Neuron (in vitro differentiated cells): ENCODE data around the gene PRSS2.
"Not testable (repeated sequence)": the region's sequence is repeated elsewhere in the genome, so short reads cannot be mapped to it uniquely, and the experiment has no call there.

Experiments
- H2AFZ ChIP-seq: one replicate; pipeline ENCODE4 v1.6.1; 2013; ENCODE audit warnings: low read depth, mild to moderate bottlenecking, inconsistent platforms, low read length, moderate library complexity
- H3K27me3 ChIP-seq: one replicate; pipeline ENCODE4 v1.6.1; 2013; ENCODE audit warnings: low read length; ENCODE audit not compliant: insufficient read depth
- H3K36me3 ChIP-seq: one replicate; pipeline ENCODE4 v1.6.1; 2013; ENCODE audit warnings: low read length; ENCODE audit not compliant: insufficient read depth
- H3K4me1 ChIP-seq: one replicate; pipeline ENCODE4 v1.6.1; 2013; ENCODE audit warnings: low read length; ENCODE audit not compliant: insufficient read depth
- H3K4me3 ChIP-seq: 2 replicates; pipeline ENCODE4 v1.5.1; 2013; ENCODE audit warnings: mild to moderate bottlenecking, low read length, moderate library complexity
- H3K9me3 ChIP-seq: one replicate; pipeline ENCODE4 v1.6.1; 2013; ENCODE audit warnings: low read length

Gene PRSS2

DNA sequence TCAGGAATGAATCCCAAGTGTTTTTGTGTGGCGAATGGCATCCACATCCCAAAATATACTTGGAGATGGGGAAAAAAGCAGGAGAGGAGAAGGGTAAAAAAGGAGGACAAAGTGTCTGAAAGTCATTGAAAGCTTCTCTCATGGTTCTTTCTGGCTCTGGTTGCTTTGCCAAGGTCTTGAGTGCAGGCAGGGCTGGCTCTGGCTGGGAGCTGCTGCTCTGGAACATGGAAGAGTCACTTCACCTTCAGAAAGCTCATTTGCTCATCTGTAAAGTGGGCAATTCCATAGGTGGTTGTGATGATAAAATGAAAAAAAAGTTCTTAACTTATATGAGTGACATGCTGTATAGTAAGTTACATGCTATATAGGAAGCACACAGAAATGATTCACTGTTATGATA is 2.9 kb upstream of the PRSS2 start:
- H3K27me3 ChIP-seq: no peaks in the 10 kb centered on the region
- no peaks in the 10 kb centered on the region for H3K36me3 ChIP-seq
- H3K4me1 ChIP-seq: no peaks in the 10 kb centered on the region
- H3K9me3 ChIP-seq: no peaks in the 10 kb centered on the region
- no peak overlapping the region for H2AFZ ChIP-seq
- H3K4me3 ChIP-seq: no peak overlapping the region

DNA sequence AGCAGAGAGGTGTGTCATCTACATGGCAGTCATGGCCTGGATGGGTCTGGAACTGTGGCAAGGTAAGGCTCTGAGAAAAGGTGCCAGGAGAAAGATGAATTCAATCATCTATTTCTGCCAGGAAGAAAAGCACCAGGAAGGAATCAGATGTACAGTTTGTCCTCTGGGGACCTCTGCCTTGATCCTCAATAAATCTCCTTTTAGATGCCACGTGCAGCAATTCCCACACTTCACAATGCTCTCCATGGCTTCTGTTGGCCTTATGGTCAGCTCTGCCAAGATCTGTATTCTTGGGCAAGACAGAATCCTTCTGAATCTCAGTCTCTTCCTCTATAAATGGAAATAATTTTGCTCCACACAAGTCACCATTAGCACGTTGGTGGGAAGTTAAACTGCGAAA is 1.9 kb upstream of the PRSS2 start:
- H3K36me3 ChIP-seq, H3K4me1 ChIP-seq, H3K27me3 ChIP-seq, H3K9me3 ChIP-seq, H3K4me3 ChIP-seq, H2AFZ ChIP-seq: not testable (repeated sequence)

DNA sequence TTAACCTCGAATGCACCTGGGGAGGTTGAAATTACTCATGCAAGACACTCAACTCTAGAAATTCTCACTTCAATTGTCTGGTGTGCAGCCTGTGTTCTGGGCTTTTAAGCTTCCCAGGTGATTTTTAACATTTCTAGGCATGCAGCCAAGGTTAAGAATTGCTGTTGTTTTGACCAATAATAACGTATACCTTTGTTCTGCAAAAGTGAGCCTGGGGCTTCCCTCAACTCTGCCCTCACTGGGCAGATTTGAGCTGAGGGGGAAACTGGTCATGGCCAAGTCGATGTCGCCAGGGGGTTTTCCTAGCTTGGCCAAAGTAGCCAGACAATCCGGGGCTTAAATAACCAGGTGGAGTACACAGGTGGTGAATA is 568 bp downstream of the PRSS2 start:
- H3K36me3 ChIP-seq: no peaks in the 10 kb centered on the region
- no peak overlapping the region for H3K4me3 ChIP-seq
- no peaks in the 10 kb centered on the region for H3K27me3 ChIP-seq
- H2AFZ ChIP-seq: no peak overlapping the region
- H3K9me3 ChIP-seq: no peaks in the 10 kb centered on the region
- no peaks in the 10 kb centered on the region for H3K4me1 ChIP-seq

DNA sequence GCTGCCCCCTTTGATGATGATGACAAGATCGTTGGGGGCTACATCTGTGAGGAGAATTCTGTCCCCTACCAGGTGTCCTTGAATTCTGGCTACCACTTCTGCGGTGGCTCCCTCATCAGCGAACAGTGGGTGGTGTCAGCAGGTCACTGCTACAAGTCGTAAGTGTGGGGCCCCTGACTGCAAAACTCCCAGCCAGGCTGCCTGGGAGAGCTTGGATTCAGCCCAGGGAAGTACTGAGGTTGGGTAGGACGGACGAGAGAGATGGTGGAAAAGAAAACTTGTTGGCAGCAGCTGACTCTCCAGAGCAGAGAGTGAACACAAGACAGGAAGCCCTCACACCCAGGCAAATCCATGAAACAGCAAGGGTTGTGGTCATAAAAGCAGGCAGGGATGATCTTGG is 1.3 kb downstream of the PRSS2 start:
- Histone ChIP-seq H3K4me3 (no peak overlapping the region), H3K36me3 (no peaks in the 10 kb centered on the region), H3K27me3 (no peaks in the 10 kb centered on the region)

DNA sequence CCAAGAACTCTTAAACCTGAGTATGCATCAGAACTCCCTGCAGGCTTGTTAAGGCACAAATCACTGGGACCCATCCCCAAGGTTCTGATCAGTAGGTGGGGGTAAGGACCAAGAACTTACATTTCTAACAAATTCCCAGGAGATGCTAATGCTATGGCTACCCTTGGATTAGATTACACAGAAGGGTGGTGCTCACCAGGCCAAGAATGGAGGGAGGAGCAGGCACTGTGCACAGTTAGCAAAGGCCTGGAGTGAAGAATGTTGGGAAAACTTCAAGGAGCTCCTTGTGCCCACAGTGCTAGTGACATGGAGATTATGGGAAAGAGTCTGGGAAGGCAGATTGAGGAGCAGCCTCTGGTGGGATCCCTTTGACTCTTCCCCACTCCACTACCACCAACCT is 1.9 kb downstream of the PRSS2 start:
- Histone ChIP-seq H2AFZ (no peak overlapping the region), H3K36me3 (no peaks in the 10 kb centered on the region), H3K4me1 (no peaks in the 10 kb centered on the region), H3K9me3 (no peaks in the 10 kb centered on the region), H3K4me3 (no peak overlapping the region), H3K27me3 (no peaks in the 10 kb centered on the region)

More for the DNA sequence above, 1.3 kb downstream of the PRSS2 start:
- Histone ChIP-seq H2AFZ (no peak overlapping the region), H3K4me1 (no peaks in the 10 kb centered on the region), H3K9me3 (no peaks in the 10 kb centered on the region)

DNA sequence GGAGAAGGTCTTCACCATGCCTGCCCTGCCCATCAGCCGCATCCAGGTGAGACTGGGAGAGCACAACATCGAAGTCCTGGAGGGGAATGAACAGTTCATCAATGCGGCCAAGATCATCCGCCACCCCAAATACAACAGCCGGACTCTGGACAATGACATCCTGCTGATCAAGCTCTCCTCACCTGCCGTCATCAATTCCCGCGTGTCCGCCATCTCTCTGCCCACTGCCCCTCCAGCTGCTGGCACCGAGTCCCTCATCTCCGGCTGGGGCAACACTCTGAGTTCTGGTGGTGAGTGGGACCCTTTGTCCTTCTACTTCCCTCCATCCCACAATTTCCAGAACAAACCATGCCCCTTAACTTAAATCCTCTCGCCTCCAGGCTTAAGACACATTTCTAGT is 2.5 kb downstream of the PRSS2 start:
- Histone ChIP-seq H2AFZ (no peak overlapping the region), H3K4me1 (no peaks in the 10 kb centered on the region), H3K36me3 (no peaks in the 10 kb centered on the region), H3K4me3 (no peak overlapping the region), H3K27me3 (no peaks in the 10 kb centered on the region), H3K9me3 (no peaks in the 10 kb centered on the region)

DNA sequence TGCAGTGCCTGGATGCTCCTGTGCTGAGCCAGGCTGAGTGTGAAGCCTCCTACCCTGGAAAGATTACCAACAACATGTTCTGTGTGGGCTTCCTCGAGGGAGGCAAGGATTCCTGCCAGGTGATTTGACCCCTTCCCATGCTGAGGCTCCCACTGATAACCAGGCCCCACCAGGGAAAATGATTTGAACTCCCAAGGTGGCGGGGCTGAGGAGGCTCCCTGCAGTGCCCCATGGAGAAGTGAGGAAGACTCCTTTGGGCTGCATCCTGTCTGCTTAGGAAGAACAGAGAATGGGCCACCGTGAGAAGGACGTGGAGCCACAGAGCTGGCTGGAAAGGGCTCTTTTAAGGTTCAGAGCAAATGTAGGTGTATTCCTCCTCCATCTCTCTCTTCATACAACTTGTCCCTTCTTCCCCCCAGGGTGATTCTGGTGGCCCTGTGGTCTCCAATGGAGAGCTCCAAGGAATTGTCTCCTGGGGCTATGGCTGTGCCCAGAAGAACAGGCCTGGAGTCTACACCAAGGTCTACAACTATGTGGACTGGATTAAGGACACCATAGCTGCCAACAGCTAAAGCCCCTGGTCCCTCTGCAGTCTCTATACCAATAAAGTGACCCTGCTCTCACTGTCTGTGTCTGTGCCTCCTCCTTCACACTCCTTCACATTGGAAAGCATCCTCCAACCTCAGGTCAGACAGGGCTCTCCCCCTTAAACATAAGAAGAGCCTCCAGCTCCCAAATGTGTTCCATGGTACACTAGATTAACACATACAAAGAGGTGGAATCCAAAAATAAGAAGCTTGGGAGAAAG is 3.4 kb downstream of the PRSS2 start:
- no peaks in the 10 kb centered on the region for H3K36me3 ChIP-seq
- H2AFZ ChIP-seq: no peak overlapping the region
- H3K9me3 ChIP-seq: no peaks in the 10 kb centered on the region
- no peaks in the 10 kb centered on the region for H3K4me1 ChIP-seq
- no peaks in the 10 kb centered on the region for H3K27me3 ChIP-seq
- H3K4me3 ChIP-seq: no peak overlapping the region

DNA sequence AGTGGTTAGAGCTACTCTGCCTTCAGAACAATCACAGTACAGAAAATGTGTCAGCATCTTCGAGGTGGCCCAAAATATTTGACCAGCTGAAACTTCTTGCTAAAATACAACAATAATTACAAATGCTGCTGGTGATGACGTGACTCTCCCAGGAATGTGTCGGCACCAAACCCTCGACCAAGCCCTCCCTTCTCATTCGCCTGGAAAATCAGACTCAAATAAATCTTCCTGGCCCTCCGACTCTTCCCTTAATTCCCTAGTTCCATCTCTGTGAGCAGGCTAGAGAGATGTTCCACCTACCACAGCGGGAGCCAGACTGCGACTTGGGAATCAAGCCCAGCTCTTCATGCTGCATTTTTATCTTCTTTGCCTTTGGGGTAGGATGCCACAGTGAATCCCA is 4.1 kb downstream of the PRSS2 start:
- Histone ChIP-seq H2AFZ (no peak overlapping the region), H3K9me3 (no peaks in the 10 kb centered on the region), H3K36me3 (no peaks in the 10 kb centered on the region), H3K27me3 (no peaks in the 10 kb centered on the region), H3K4me1 (no peaks in the 10 kb centered on the region), H3K4me3 (no peak overlapping the region)

DNA sequence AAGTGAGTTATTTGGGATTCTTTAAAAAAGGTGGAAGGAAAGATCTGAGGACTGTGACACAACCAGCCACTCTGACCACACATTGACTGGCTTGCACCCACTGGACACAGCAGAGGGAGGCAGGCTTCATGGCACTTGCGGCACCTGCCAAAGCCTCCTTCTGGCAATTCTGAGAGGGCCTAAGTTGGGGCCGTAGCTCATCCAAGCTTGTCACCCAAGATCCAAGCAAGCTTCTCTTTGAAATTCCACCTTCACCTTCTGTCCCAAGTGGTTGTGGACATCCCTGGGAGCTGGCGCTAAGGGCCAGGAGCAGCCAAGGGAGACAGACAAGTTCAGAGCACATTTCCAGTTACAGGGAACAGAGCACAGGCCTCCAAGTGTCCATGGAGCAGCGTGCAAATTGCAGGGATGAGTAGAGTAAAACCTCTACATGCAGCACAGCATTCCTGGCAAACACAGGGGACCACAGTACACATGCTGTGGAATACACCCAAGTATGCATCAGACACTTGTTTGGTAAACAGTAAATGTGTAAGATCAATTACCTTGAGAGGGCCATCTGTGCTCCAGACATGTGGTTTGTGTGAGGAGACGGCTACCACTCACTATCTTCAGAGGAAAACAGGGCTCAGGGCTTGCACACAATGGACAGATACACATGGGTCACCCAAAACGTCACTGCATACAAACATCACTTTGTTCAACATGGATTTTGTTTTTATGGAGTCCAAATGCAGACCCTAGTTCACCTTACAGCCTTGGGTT is 4.8 kb downstream of the PRSS2 start:
- H3K4me3 ChIP-seq, H3K36me3 ChIP-seq, H3K27me3 ChIP-seq, H3K4me1 ChIP-seq, H2AFZ ChIP-seq, H3K9me3 ChIP-seq: not testable (repeated sequence)

DNA sequence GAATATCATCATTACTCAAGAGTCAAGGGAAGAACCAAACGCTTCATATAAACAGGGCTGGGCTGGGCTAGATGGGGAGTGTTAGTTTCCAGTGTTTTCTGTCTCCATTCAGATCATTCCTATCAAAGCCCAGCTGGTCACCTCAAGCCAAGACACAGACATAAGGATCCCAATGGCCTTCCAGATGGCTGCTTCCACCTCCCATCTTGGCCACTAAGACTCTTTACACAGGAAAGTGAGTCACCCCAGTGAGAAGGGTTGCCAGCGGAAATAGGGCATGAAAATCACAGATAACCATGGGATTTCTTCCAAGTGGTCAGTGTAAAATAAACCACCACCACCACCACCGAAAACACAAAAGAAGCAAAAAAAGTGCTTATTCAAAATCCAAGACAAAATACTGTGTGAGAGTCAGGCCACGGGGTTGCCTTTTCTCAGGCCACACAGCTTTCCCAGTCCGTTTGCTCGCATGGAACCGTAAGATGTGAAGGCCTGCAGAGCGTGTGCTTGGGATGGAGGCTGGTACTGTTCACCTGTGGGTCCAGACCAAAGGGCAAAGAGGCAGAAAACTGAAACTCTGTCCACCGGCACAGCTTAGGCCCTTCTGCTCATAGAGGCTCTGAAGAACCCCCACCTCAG is 5.6 kb downstream of the PRSS2 start:
- H3K4me1 ChIP-seq: no peaks in the 10 kb centered on the region
- no peaks in the 10 kb centered on the region for H3K9me3 ChIP-seq
- no peak overlapping the region for H2AFZ ChIP-seq
- H3K27me3 ChIP-seq: no peaks in the 10 kb centered on the region
- no peak overlapping the region for H3K4me3 ChIP-seq
- H3K36me3 ChIP-seq: no peaks in the 10 kb centered on the region

DNA sequence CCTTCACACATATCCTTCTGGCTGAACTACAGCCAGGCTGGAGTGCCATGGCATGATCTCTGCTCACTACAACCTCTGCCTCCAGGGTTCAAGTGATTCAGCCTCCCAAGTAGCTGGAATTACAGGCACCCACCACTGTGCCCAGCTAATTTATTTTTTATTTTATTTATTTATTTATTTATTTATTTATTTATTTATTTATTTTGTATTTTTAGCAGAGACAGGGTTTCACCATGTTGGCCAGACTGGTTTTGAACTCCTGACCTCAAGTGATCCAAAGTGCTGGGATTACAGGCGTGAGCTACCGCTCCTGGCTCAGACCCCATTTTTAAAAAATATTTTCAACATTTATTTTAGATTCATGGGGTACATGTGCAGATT is 6.1 kb downstream of the PRSS2 start:
- not testable (repeated sequence) for H3K4me3 ChIP-seq, H3K4me1 ChIP-seq, H3K9me3 ChIP-seq, H3K27me3 ChIP-seq, H3K36me3 ChIP-seq, H2AFZ ChIP-seq

DNA sequence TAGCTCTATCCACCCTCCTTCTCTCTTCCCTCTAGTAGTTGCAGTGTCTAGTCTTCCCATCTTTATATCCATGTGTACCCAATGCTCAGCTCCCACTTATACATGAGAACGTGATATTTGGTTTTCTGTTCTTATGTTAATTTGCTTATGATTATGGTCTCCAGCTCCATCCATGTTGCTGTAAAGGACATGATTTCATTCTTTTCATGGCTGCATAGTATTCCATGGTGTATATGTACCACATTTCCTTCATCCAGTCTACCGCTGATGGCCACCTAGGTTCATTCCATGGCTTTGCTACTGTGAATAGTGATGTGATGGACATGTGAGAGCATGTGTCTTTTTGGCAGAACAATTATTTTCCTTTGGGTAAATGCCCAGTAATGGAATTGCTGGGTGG is 6.5 kb downstream of the PRSS2 start:
- Histone ChIP-seq H3K36me3 (no peaks in the 10 kb centered on the region), H3K4me1 (no peaks in the 10 kb centered on the region), H3K4me3 (no peak overlapping the region), H3K9me3 (no peaks in the 10 kb centered on the region), H3K27me3 (no peaks in the 10 kb centered on the region), H2AFZ (no peak overlapping the region)
